GM18907 (cell line): ENCODE measurements around the gene PERM1.
"Not testable (repeated sequence)": the region's sequence is repeated elsewhere in the genome, so short reads cannot be mapped to it uniquely, and the experiment has no call there.

ENCODE experiments used
- ATAC-seq: cut with Tn5 transposase; IDR thresholded peaks from one replicate; pipeline ENCODE4 v1.9.1; 2021; ENCODE audit warnings: mild to moderate bottlenecking, moderate library complexity; ENCODE audit not compliant: unreplicated experiment

Gene PERM1

DNA sequence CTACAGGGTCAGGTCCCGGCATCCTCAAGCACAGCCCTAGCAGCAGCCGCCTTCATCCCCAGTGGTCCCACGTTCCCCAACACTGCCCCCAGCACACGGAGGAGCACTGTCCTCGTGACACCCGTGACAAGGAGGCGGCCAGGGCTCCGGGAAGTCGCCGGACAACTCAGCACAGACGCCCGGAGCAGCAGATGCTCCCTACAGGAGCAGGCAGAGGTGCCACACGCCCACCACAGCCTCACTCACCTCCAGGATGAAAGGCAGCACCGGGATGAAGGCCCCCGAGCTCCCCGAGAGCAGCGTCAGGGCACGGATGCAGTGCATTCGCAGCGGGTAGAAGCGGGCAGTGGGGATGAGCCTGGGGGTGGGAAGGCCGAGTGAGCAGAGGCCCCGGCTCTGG is 31.0 kb downstream of the PERM1 start:
- ATAC-seq: no peak

- no peak for ATAC-seq
Observed at GRCh38 chr1:950268-950667, 31.6 kb downstream of the PERM1 start.

DNA sequence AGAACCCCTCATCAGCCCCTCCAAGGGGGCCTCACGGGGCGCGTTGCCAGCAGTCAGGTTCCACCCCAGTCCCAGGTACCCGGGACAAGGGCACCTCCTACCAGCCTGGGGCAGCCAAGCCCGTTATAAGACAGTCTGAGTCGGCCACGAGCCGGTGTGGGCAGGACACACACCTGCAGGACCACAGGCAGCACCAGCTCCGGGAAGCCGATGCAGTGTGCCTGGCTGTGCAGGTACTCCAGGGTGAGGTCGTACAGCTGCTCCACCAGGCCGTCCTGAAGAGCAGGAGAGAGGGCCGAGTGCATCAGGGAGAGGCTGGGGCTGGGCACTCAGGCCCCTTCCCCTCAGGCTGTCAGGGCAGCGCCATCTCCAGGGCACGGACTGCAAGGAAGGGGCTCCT is 33.9 kb downstream of the PERM1 start:
- no peak for ATAC-seq

- not testable (repeated sequence) for ATAC-seq
Observed at GRCh38 chr1:946811-947210, 35.1 kb downstream of the PERM1 start.

DNA sequence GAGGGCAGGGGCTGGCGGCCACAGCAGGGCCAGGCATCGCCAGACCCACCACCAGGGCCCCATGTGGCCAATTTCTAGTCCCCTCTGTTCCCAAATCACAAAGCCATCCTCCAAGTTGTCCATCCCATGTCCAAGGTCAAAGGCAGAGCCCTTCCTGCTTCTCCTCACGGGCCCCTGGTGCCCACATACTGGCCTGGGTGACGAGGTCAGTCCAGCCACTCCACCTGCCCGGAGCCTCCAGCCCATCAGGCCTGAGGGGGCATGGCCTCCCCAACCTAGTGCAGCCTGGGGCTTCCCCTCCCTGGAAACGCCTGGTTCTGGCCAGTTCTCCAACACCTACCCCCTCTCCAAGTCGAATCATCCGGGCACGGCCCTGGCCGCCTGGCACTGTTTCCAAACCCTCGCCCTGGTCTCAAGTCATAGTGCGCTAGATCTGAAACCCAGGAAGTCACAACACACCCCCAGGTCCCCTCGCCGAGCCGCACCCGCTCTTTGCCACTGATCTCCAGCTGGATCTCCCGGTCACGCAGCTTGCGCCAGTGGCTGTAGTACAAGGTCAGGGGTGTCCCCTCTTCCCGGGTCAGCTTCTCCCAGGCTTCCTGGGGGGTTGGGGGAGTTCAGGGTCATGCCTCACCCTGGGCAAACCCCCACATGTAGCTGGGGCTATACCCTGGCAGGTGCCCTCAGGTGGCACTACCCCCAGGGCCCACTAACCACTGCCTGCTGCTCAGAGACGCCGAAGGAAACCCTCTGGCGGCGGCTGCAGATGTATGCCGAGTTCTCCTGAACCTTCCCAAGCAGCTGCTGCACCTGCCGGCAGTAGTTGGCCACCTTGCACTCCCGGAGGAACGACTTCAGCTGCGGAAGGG is 36.0 kb downstream of the PERM1 start:
- ATAC-seq: no peak

DNA sequence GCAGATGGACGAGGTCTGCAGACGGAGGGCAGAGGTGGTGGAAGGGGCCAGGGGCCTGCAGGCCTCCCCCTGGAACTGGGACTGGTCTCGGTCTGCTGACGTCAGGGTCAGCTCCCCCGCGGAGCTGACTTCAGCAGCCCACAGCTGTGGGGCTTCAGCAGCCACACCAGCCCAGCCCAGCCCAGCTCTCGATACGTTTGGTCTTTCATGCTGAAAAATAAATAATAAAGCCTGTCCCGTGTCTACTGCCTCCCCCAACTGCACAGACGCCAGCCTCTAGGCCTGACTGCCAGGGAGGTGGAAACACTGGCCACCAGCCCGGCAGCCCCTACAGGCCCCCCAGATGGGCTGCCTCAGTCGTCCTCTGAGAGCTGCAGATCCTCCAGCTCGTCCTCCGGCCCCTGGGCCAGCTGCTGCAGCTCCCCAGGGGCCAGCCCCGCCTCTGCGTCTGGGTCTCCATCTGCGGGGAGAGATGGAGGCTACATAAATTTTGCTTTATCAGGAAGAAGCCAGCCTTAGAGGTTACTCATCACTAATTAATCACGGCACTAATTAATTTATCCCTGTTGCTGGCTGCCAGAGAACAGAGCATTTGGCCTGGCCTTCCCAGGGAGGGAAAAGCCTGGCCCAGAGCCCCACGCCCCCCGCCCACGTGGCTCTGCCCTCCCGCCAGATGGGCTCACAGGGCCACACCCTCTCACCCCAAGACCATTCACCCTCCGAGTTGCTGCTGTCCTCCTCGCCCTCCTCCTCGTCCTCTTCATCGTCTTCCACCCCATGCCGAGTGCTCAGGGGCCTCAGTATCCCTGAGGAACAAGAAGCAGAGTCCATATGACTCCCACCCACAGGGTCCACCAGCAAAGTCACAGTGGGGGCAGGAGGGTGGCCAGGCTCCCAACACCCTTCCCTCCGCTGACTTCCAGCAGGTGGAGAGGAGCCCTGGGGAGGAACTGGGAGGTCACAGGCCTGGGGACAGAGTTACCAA is 37.3 kb downstream of the PERM1 start:
- ATAC-seq: no peak

DNA sequence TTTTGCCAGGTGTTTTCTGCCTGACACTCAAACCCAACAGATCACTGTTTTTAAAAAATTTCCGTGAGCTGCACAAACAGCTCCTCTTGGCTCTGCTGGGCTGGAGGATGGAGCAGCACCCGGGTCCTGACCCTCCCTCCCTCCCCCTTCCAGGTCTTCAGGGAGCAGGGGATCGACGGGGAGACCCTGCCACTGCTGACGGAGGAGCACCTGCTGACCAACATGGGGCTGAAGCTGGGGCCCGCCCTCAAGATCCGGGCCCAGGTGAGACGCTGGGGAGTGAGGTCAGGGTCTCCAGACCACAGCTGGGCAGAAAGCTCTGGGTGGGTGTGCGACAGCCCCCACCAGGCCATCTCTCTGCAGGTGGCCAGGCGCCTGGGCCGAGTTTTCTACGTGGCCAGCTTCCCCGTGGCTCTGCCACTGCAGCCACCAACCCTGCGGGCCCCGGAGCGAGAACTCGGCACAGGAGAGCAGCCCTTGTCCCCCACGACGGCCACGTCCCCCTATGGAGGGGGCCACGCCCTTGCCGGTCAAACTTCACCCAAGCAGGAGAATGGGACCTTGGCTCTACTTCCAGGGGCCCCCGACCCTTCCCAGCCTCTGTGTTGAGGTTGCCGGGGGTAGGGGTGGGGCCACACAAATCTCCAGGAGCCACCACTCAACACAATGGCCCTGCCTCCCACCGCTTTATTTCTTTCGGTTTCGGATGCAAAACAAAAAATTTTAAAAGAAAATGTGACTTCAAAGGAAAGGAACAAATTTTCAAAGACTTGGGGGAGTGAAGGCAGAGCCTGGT is 38.1 kb downstream of the PERM1 start:
- ATAC-seq: no peak

GRCh38 chr1:942864-943533 is 38.9 kb downstream of the PERM1 start:
- no peak for ATAC-seq

DNA sequence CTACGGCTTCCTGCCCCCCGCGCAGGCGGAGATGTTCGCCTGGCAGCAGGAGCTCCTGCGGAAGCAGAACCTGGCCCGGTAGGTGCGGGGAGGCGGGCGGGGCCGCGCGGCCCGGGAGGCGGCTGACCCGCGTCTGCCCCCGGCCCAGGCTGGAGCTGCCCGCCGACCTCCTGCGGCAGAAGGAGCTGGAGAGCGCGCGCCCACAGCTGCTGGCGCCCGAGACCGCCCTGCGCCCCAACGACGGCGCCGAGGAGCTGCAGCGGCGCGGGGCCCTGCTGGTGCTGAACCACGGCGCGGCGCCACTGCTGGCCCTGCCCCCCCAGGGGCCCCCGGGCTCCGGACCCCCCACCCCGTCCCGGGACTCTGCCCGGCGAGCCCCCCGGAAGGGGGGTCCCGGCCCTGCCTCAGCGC is 39.5 kb downstream of the PERM1 start:
- ATAC-seq: no peak

- no peak for ATAC-seq
Observed at GRCh38 chr1:941588-942383, 40.1 kb downstream of the PERM1 start.

DNA sequence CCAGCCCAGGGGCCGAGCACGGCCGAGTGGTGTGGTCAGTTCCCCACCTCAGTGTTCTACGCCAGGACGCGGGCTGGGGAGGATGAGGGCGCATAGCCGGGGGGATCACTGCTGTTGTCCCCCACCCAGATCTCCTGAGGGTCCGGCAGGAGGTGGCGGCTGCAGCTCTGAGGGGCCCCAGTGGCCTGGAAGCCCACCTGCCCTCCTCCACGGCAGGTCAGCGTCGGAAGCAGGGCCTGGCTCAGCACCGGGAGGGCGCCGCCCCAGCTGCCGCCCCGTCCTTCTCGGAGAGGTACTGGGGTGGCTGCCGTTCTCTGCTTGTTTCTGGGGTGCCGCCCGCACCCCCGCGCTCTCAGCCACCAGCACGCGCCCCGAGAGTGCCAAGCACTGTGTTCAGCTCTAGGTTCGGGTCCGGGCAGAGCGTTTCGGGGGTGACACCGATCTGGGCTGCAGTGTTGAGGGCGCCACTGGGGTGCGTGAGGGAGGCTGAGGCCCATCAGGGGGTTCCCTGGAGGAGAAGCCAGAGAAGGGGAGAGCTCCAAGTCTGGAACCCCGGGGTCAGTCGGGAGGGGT is 40.8 kb downstream of the PERM1 start:
- no peak for ATAC-seq

DNA sequence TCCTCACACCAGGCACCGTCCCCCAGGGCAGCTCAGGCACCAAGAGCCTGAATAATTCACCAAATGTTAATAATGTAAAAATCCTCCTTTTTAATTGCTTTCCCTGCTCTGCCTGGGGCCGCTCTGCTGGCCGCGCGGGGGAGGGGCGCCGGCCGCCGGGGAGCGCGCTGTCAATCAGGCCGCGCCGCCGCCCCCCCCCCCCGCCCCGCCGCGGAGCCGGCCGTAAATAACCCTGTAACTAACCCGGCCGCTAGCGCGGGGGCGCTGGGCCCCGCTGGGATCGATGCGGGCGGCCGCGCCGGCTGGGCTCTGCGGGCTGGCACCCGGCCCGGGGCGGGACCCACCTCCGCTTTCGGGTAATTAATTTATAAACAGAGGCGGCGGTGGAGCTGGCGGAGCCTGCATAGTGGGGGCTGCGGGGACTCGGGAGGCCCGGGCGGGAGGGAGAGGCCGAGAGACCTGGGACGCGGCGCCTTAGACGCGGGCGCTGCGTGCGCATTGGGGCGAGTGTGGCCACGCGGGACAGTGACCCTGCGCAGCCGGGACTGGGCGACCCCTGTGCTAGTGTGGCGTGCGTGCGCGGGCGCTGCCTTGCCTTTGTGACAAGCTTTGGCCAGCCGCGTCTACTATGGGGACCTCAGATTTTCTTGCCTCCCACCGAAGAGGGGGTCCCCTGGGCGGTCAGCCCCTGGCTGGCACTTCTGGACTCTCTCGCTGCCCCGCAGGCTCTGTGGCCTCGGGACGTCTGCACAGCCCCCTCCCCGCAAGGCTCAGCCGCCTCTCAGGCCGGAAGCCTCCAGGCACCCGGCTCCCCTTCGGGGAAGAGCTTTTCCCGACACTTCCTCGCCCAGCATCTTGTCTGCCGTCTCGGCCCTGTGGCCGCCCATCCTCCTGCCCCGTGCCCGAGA is 41.5 kb downstream of the PERM1 start:
- no peak for ATAC-seq

GRCh38 chr1:939511-940106 is 42.3 kb downstream of the PERM1 start:
- no peak for ATAC-seq

DNA sequence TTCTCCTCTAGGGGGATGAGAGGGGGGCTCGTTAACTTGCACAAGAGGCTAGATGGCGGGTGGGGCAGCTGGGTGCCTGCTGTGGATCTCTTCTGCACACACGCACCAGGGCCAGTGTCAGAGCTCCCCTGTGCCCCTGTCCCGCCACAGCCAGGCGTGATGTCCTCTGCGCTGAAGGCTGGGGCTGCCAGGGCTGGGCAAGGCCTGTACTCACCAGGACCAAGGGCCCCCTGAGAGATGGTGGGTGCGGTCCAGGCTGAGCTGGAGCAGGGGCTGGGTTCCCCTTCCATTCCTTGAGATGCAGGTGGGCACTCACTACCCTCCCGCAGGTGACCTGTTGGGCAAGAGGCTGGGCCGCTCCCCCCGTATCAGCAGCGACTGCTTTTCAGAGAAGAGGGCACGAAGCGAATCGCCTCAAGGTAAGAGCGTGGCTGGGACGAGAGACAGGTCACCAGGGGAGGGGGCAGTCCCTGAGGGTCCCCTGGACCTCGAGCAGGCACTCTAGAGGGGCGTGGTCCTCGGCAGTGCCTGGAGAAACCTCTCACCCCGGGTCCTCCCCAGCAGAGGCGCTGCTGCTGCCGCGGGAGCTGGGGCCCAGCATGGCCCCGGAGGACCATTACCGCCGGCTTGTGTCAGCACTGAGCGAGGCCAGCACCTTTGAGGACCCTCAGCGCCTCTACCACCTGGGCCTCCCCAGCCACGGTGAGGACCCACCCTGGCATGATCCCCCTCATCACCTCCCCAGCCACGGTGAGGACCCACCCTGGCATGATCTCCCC is 43.0 kb downstream of the PERM1 start:
- ATAC-seq: no peak

DNA sequence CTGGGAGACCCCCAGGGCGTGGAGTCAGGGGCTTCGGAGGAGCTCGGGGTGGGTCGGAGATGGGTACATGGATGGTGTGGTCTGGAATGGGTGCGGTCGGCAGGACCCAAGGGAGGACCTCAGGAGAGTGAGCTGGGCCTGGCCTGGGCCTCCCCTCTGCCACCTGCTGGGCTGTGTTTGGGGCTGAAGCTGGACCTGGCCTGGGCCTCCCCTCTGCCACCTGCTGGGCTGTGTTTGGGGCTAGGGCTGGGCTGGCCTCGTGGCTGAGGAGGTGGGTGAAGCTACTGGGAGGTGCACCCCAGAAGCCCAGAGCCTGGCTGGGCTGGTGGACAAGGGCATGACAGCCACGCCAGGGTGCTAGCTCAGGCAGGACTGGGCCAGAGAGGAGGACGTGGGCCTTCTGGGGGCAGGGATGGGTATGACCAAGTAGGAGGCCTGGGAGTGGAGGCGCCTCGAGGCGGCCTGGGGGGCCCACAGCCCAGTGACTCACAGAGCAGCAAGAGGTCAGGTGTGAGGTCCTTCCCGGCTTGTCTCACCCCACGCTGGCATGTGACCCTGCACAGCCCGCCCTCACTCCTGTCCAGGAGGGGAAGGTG is 43.7 kb downstream of the PERM1 start:
- ATAC-seq: no peak

GRCh38 chr1:937521-937920 is 44.4 kb downstream of the PERM1 start:
- ATAC-seq: no peak
